Testis (tissue), 2 donors: ENCODE results near the gene CHKB.

ENCODE experiments used
- CTCF ChIP-seq, 3 experiments: fragments of 450-650 bp in 2 of 3; fragments of 200-600 bp in 1 of 3; sonication (generic) in 1 of 3; IDR thresholded peaks; one replicate each; pipeline ENCODE4 v1.5.1; 2016 to 2019; ENCODE audit warnings: antibody characterized with exemption in 3 of 3, mild to moderate bottlenecking in 2 of 3, moderate library complexity in 1 of 3
- POLR2A ChIP-seq: fragments of 450-650 bp; IDR thresholded peaks from one replicate; pipeline ENCODE4 v1.6.1; 2017; ENCODE audit warnings: antibody characterized with exemption, mild to moderate bottlenecking, moderate library complexity

- TF ChIP-seq CTCF (IDR thresholded peaks at IDR 0.05) (no peak), POLR2A (no peak)
Measured at GRCh38 chr22:50577697-50577986, 5.0 kb downstream of the CHKB start.
